Loucy (cell line): ENCODE measurements around the gene LILRA1.

ENCODE experiments used
- CTCF ChIP-seq: fragments of 200-600 bp; sonication (generic); conservative IDR thresholded peaks from 2 replicates; pipeline ENCODE4 v1.5.1; 2014; ENCODE audit warnings: mild to moderate bottlenecking, antibody characterized with exemption, low read length
- EZH2phosphoT487 ChIP-seq: fragments of 200-600 bp; IDR thresholded peaks from 2 replicates; pipeline ENCODE4 v1.6.1; 2018; ENCODE audit warnings: antibody characterized with exemption, mild to moderate bottlenecking, moderate library complexity, borderline replicate concordance

DNA sequence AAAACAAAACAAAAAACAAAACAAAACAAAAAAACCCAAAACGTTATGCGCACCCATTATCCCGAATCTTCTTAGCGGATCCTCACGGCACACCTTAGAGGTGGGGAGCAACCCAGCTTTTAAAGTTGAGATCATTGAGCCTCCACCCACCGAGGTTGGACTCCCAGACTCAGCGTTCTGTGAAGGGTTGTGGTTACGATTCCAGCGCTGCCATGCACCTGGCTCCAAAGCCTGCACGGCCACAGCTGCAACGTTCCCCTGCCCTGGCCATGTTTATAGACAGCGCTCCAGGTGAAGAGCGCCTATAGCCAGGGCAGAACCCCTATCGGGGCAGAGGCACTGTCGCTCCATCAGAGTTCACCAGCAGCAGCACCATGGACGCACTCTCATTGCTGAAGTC, 38.5 kb upstream of the LILRA1 start:
- no peak for TF ChIP-seq CTCF
- TF ChIP-seq EZH2phosphoT487 = no peak
